Measurements from ENCODE around the gene NCMAP. TPM values are rescaled to one million over a fixed set of nuclear protein-coding genes. Genes with fewer than 3 reads are reported as not detected.
"Not testable (repeated sequence)": the region's sequence is repeated elsewhere in the genome, so short reads cannot be mapped to it uniquely, and the experiment has no call there.

Gene NCMAP, protein sequence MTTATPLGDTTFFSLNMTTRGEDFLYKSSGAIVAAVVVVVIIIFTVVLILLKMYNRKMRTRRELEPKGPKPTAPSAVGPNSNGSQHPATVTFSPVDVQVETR
- total RNA-seq, result 0.52 TPM

DNA sequence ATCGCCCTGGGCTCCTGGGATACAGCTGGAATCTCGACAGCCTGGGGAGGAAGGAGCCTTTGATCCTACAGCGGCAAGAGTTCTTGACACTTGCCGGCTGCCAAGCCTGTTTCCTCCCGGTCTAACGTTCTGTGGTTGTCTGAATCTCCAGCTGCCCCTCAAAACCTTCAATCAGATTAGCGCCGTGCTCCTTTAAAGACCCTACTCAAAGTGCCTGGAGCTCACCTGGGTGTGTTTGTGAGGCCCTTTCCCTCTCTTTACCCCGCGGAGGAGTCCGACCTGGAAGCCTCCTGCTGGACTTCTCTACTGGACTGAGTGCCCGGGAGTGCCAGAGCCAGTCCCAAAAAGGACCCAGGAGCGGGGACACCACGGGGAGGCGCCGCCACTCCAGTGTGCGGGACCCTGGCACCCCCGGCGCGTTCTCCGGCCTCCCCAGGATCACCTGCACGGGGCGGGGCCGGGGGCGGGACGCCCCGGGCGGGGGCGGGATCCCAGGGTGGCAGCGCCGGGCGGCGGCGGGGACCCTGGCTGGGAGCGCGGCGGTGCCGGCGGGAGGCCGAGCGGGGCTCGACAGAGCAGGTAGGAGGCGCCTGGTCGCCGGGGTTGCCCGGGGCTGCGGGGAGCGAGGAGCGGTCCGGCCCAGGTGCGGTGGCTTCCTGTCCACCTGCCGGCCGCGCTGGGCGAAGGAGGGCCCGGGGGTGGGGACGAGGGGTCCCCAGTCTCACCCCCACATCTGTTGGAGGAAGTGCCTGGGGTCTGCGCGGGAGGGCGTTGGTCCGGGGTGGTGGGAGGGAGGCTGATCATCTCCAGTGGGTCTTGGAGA, at the start of gene NCMAP:
TSS of gene NCMAP (plus strand) at position 497 of the 823 bp plus-strand sequence. CDS start 39,344 bp downstream, outside the sequence.
- Histone ChIP-seq H3K27me3 (ENCODE audit: control insufficient read depth in 3 of 3, insufficient read depth in 3 of 3, low read length in 3 of 3) (peaks cover 34 to 40% (median 37%) of the 10 kb centered on the region in 3 donors), H3K9ac (ENCODE audit: low read depth in 1 of 3, low read length in 3 of 3) (no peak within 1 kb of the TSS), H3K36me3 (ENCODE audit: control insufficient read depth in 3 of 3, insufficient read depth in 3 of 3, low read length in 3 of 3) (no peaks in the 10 kb centered on the region), H3K4me3 (ENCODE audit: low read length in 3 of 3) (no peak within 1 kb of the TSS), H3K4me1 (ENCODE audit: control insufficient read depth in 3 of 3, insufficient read depth in 3 of 3, low read length in 3 of 3) (peaks cover 0 to 5% (median 3%) of the 10 kb centered on the region in 3 donors), H3K27ac (ENCODE audit: low read depth, low read length) (no peak within 1 kb of the TSS), H3K9me3 (ENCODE audit: control insufficient read depth in 3 of 3, low read length in 3 of 3) (no peaks in the 10 kb centered on the region)

DNA sequence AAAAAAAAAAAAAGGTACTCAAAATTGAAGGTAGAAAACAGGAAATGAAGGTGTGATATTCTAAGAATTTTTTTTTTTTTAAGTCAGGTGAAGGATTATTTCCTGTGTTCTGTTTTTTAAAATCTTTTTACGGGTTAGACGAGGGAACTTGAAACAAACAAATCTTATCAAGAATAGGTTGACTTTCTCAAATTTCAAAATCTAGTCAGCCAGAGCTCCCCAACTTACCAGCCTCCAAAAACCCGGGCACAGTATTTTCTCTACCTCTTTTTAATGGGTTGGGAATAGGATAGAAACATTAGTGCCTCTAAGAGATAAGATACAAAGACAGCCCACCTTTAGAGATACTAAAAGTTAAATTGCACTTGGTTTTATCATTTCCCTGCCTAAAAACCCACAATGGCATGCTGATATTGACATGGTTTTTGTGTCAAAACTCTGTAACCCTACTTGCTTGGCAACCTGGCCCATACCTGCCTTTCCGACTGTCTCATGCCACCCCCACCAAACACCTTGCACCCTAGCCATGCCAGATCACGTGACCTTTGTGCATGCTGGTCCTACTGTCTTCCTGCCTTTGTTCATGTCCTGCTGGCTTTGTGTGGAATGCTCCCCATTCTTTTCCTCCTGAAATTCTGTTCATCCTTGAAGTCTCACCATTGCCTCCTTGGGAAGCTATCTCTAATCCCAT, 49.1 kb upstream of the NCMAP start:
- no peaks in the 10 kb centered on the region for H3K9me3 ChIP-seq (ENCODE audit: control insufficient read depth in 3 of 3, low read length in 3 of 3)

DNA sequence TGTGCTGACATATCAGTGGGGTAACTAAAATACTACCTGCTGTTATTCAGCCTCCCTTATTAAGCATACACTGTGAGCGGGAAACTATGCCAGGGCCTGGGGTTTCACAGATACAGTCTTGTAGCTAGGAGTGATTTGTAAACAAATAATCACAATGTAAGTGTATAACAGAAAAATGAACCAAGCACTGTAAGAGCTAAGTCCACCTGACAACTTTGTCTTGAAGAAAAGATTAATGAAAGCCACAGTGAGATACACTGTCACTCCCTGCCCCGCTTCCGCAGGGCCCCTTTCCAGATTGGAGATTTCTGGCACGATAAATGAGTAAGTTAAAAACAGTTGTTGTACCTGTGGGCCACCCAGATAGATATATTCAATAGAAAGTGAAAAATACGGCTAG, 48.5 kb upstream of the NCMAP start:
- peaks cover 0 to 4% (median 0%) of the 10 kb centered on the region in 3 donors for H3K27me3 ChIP-seq (ENCODE audit: control insufficient read depth in 3 of 3, insufficient read depth in 3 of 3, low read length in 3 of 3)
- H3K9ac ChIP-seq (ENCODE audit: low read depth in 1 of 3, low read length in 3 of 3), result no peak overlapping the region
- H3K27ac ChIP-seq (ENCODE audit: low read depth, low read length), result no peak overlapping the region
- no peak overlapping the region for H3K4me3 ChIP-seq (ENCODE audit: low read length in 3 of 3)
- no peaks in the 10 kb centered on the region for H3K9me3 ChIP-seq (ENCODE audit: control insufficient read depth in 3 of 3, low read length in 3 of 3)
- peaks cover 0 to 27% (median 3%) of the 10 kb centered on the region in 3 donors for H3K4me1 ChIP-seq (ENCODE audit: control insufficient read depth in 3 of 3, insufficient read depth in 3 of 3, low read length in 3 of 3)
- no peaks in the 10 kb centered on the region for H3K36me3 ChIP-seq (ENCODE audit: control insufficient read depth in 3 of 3, insufficient read depth in 3 of 3, low read length in 3 of 3)

More for the DNA sequence above, 49.1 kb upstream of the NCMAP start:
- Histone ChIP-seq H3K4me1 (ENCODE audit: control insufficient read depth in 3 of 3, insufficient read depth in 3 of 3, low read length in 3 of 3) (peaks cover 2 to 27% (median 3%) of the 10 kb centered on the region in 3 donors), H3K27me3 (ENCODE audit: control insufficient read depth in 3 of 3, insufficient read depth in 3 of 3, low read length in 3 of 3) (peaks cover 0 to 8% (median 1%) of the 10 kb centered on the region in 3 donors), H3K9ac (ENCODE audit: low read depth in 1 of 3, low read length in 3 of 3) (no peak overlapping the region), H3K27ac (ENCODE audit: low read depth, low read length) (no peak overlapping the region), H3K4me3 (ENCODE audit: low read length in 3 of 3) (no peak overlapping the region), H3K36me3 (ENCODE audit: control insufficient read depth in 3 of 3, insufficient read depth in 3 of 3, low read length in 3 of 3) (no peaks in the 10 kb centered on the region)

DNA sequence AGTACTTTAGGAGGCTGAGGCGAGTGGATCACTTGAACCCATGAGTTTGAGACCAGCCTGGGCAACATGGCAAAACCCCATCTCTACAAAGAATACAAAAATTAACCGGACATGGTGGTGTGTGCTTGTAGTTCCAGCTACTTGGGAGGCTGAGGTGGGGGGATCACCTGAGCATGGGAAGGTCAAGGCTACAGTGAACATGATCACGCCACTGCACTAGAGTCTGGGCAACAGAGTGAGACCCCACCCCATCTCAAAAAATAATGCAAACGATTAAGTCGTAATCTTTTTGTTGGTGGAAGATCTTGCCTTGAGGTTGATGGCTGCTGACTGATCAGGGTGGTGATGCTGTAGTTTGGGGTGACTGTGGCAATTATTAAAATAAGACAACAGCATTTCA, 47.0 kb upstream of the NCMAP start:
- H3K4me3 ChIP-seq (ENCODE audit: low read length in 3 of 3), result no peak overlapping the region
- no peak overlapping the region for H3K27ac ChIP-seq (ENCODE audit: low read depth, low read length)
- peaks cover 0 to 21% (median 0%) of the 10 kb centered on the region in 3 donors for H3K4me1 ChIP-seq (ENCODE audit: control insufficient read depth in 3 of 3, insufficient read depth in 3 of 3, low read length in 3 of 3)
- no peaks in the 10 kb centered on the region for H3K9me3 ChIP-seq (ENCODE audit: control insufficient read depth in 3 of 3, low read length in 3 of 3)
- no peak overlapping the region for H3K9ac ChIP-seq (ENCODE audit: low read depth in 1 of 3, low read length in 3 of 3)
- no peaks in the 10 kb centered on the region for H3K36me3 ChIP-seq (ENCODE audit: control insufficient read depth in 3 of 3, insufficient read depth in 3 of 3, low read length in 3 of 3)
- peaks cover 0 to 4% (median 0%) of the 10 kb centered on the region in 3 donors for H3K27me3 ChIP-seq (ENCODE audit: control insufficient read depth in 3 of 3, insufficient read depth in 3 of 3, low read length in 3 of 3)

DNA sequence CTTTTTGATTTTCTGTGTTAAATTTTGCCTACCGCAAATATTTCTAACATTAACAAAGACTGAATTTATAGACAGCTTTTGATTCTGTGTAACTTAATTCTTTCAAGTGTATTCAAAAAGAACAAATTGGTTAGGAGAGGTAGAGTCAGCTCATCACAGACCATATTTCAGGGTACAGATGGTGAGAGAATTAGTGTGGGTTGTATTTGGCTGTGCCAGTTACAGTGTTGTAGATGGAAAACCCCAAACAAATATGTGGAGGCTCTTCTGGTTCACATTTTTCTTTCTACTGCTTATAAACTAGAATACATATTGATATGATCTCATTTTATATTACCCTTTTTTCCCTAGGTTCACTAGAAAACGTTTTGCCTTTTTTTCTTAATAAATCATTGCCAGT, 42.2 kb upstream of the NCMAP start:
- Histone ChIP-seq H3K27ac (ENCODE audit: low read depth, low read length) (no peak overlapping the region), H3K9ac (ENCODE audit: low read depth in 1 of 3, low read length in 3 of 3) (no peak overlapping the region), H3K4me1 (ENCODE audit: control insufficient read depth in 3 of 3, insufficient read depth in 3 of 3, low read length in 3 of 3) (peaks cover 0 to 10% (median 0%) of the 10 kb centered on the region in 3 donors), H3K9me3 (ENCODE audit: control insufficient read depth in 3 of 3, low read length in 3 of 3) (no peaks in the 10 kb centered on the region), H3K4me3 (ENCODE audit: low read length in 3 of 3) (no peak overlapping the region), H3K36me3 (ENCODE audit: control insufficient read depth in 3 of 3, insufficient read depth in 3 of 3, low read length in 3 of 3) (no peaks in the 10 kb centered on the region), H3K27me3 (ENCODE audit: control insufficient read depth in 3 of 3, insufficient read depth in 3 of 3, low read length in 3 of 3) (peaks cover 0 to 2% (median 0%) of the 10 kb centered on the region in 3 donors)

DNA sequence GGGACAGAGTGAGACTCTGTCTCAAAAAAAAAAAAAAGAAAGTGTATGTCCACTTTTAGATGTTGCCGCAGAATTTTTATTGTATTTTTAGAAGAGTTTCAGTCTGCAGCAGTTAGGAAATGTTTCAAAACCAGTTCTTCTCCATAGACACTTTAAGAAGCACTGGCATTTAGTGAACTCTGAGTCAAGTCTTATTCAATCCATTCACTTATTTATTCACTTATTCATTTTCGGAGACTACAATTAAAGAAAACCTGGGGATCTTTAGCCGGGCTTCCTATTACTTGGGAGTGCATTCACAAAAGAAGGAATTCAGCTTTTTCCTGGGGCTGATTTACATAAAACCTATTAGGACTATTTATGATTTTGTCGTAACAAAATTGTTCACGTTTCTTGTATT, 40.9 kb upstream of the NCMAP start:
- Histone ChIP-seq H3K9ac (ENCODE audit: low read depth in 1 of 3, low read length in 3 of 3) (no peak overlapping the region), H3K27me3 (ENCODE audit: control insufficient read depth in 3 of 3, insufficient read depth in 3 of 3, low read length in 3 of 3) (peaks cover 0 to 2% (median 0%) of the 10 kb centered on the region in 3 donors), H3K4me1 (ENCODE audit: control insufficient read depth in 3 of 3, insufficient read depth in 3 of 3, low read length in 3 of 3) (peaks cover 0 to 8% (median 0%) of the 10 kb centered on the region in 3 donors), H3K9me3 (ENCODE audit: control insufficient read depth in 3 of 3, low read length in 3 of 3) (no peaks in the 10 kb centered on the region), H3K4me3 (ENCODE audit: low read length in 3 of 3) (no peak overlapping the region), H3K36me3 (ENCODE audit: control insufficient read depth in 3 of 3, insufficient read depth in 3 of 3, low read length in 3 of 3) (no peaks in the 10 kb centered on the region), H3K27ac (ENCODE audit: low read depth, low read length) (no peak overlapping the region)

DNA sequence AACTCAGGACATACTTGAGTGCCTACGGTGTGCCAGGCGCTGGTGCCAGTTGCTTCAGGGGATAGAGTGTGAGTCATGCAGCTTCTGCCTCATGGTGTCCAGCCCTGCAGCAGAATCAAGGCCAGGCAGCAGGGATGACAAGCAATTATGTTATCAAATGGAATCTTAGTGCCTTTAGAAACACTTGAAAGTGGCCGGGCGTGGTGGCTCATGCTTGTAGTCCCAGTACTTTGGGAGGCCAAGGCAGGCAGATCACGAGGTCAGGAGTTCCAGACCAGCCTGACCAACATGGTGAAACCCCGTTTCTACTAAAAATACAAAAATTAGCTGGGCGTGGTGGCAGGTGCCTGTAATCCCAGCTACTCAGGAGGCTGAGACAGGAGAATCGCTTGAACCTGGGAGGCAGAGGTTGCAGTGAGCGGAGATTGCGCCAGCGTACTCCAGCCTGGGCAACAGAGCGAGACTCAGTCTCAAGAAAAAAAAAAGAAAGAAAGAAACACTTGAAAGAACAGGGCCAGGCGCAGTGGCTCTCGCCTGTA, 40.1 kb upstream of the NCMAP start:
- not testable (repeated sequence) for H3K9ac ChIP-seq (ENCODE audit: low read depth in 1 of 3, low read length in 3 of 3); H3K9me3 ChIP-seq (ENCODE audit: control insufficient read depth in 3 of 3, low read length in 3 of 3); H3K4me3 ChIP-seq (ENCODE audit: low read length in 3 of 3); H3K27me3 ChIP-seq (ENCODE audit: control insufficient read depth in 3 of 3, insufficient read depth in 3 of 3, low read length in 3 of 3); H3K27ac ChIP-seq (ENCODE audit: low read depth, low read length); H3K4me1 ChIP-seq (ENCODE audit: control insufficient read depth in 3 of 3, insufficient read depth in 3 of 3, low read length in 3 of 3); H3K36me3 ChIP-seq (ENCODE audit: control insufficient read depth in 3 of 3, insufficient read depth in 3 of 3, low read length in 3 of 3)

DNA sequence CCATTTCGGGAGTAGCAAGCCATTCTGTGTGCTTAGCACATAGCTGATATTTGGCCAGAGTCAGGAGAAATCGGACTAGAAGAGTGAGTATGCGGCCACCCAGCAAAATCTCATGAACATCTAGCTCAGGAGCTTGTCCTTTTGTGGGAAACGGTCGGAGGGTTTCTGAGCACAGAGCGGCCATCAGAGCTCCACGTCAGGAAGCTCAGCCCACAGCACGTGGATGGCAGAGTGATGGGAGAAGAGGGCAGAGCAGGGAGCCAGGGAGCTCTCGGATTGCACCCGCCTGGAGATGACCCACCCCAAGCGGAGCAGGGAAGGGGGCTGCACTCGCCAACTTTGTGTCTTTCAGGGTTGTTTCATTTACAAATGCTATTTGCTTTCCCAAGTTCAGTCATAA, 39.4 kb upstream of the NCMAP start:
- H3K4me3 ChIP-seq (ENCODE audit: low read length in 3 of 3), result no peak overlapping the region
- no peak overlapping the region for H3K9ac ChIP-seq (ENCODE audit: low read depth in 1 of 3, low read length in 3 of 3)
- no peak overlapping the region for H3K27ac ChIP-seq (ENCODE audit: low read depth, low read length)
- H3K36me3 ChIP-seq (ENCODE audit: control insufficient read depth in 3 of 3, insufficient read depth in 3 of 3, low read length in 3 of 3), result no peaks in the 10 kb centered on the region
- peaks cover 0 to 5% (median 0%) of the 10 kb centered on the region in 3 donors for H3K4me1 ChIP-seq (ENCODE audit: control insufficient read depth in 3 of 3, insufficient read depth in 3 of 3, low read length in 3 of 3)
- no peaks in the 10 kb centered on the region for H3K9me3 ChIP-seq (ENCODE audit: control insufficient read depth in 3 of 3, low read length in 3 of 3)
- peaks cover 0 to 2% (median 0%) of the 10 kb centered on the region in 3 donors for H3K27me3 ChIP-seq (ENCODE audit: control insufficient read depth in 3 of 3, insufficient read depth in 3 of 3, low read length in 3 of 3)

DNA sequence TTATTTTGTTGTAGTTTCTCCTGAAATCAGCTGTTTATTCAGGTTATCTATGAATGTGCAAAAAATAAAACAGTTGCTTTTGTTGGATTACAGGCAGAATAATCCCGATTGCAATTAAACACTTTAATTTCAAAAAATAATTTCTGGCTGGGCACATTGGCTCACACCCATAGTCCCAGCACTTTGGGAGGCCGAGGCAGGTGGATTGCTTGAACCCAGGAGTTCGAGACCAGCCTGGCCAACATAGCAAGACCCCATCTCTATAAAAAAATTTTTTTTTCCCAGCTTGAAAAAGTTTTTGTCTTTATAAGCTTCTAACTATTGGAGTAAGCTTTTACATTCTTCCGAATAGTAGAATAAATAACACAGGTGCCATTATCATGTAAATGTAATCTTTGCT, 38.0 kb upstream of the NCMAP start:
- H3K27me3 ChIP-seq (ENCODE audit: control insufficient read depth in 3 of 3, insufficient read depth in 3 of 3, low read length in 3 of 3), result no peaks in the 10 kb centered on the region
- no peaks in the 10 kb centered on the region for H3K9me3 ChIP-seq (ENCODE audit: control insufficient read depth in 3 of 3, low read length in 3 of 3)
- H3K9ac ChIP-seq (ENCODE audit: low read depth in 1 of 3, low read length in 3 of 3), result no peak overlapping the region
- H3K36me3 ChIP-seq (ENCODE audit: control insufficient read depth in 3 of 3, insufficient read depth in 3 of 3, low read length in 3 of 3), result no peaks in the 10 kb centered on the region
- no peaks in the 10 kb centered on the region for H3K4me1 ChIP-seq (ENCODE audit: control insufficient read depth in 3 of 3, insufficient read depth in 3 of 3, low read length in 3 of 3)
- H3K4me3 ChIP-seq (ENCODE audit: low read length in 3 of 3), result no peak overlapping the region
- no peak overlapping the region for H3K27ac ChIP-seq (ENCODE audit: low read depth, low read length)

DNA sequence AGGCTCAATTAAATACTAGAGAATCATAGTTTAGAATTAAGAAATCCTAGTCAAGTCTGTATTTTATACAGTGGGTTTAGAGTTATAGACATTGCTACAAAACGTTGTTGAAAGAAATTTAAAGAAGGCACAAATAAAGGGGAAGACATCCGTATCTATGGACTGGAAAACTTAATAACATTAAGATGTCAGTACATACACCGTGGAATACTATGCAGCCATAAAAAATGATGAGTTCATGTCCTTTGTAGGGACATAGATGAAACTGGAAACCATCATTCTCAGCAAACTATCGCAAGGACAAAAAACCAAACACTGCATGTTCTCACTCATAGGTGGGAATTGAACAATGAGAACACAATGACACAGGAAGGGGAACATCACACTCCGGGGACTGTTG, 35.6 kb upstream of the NCMAP start:
- not testable (repeated sequence) for H3K36me3 ChIP-seq (ENCODE audit: control insufficient read depth in 3 of 3, insufficient read depth in 3 of 3, low read length in 3 of 3); H3K9me3 ChIP-seq (ENCODE audit: control insufficient read depth in 3 of 3, low read length in 3 of 3); H3K4me3 ChIP-seq (ENCODE audit: low read length in 3 of 3); H3K9ac ChIP-seq (ENCODE audit: low read depth in 1 of 3, low read length in 3 of 3); H3K27ac ChIP-seq (ENCODE audit: low read depth, low read length); H3K4me1 ChIP-seq (ENCODE audit: control insufficient read depth in 3 of 3, insufficient read depth in 3 of 3, low read length in 3 of 3); H3K27me3 ChIP-seq (ENCODE audit: control insufficient read depth in 3 of 3, insufficient read depth in 3 of 3, low read length in 3 of 3)

All from skeletal muscle tissue (tissue), 4 donors.